Fibroblast of skin of left biceps (primary cell): Measurements from ENCODE around the gene MTFMT.
A peak's percentile ranks its signal among the peaks of the same experiment; 100 is the strongest.
"Not testable (repeated sequence)": the region's sequence is repeated elsewhere in the genome, so short reads cannot be mapped to it uniquely, and the experiment has no call there.

ENCODE experiments used
- DNase-seq, 2 experiments: peaks; one replicate each; pipeline ENCODE4 v3.0.0-alpha.2; 2013; ENCODE audit warnings: low read depth in 2 of 2

The MTFMT gene

DNA sequence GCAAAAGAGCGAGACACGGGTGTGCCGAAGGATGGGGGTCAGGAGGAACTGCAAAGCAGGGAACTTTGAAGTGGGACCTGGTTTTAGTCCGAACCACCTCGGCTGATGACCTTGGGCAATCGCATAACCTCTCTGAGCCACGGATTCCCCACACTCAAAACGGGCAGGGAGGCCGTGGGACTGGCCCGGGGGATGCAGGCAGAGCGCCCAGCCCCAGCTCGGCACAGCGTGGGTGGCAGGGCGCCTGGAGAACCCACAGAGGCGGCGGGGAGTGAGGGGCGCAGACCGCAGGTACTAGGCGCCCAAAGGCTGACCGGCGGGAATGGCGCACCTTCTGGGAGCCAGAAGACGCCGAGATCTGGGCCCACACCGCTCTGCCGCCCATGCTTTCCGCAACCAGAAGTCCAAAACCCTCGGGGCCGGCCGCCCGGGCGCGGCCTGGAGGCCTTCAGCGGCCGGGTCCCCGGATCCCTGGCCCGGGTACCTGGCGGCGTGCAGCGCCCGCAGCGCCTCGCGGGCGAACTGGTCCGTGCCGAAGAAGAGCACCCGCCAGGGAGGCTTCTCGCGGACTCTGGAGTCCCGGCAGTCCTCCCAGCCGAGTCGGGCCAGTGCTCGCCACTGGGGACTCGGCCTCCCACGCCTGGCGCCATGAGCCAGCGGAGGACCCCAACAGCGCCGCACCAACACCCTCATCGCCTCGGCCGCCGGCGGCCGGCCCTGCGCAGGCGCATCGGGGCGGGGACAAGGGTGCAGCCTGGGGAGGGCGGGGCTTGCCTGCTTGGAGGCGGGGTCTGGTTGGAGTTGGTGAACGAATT lies at the start of gene MTFMT:
TSS of gene MTFMT (minus strand) at position 719 of the 815 bp plus-strand sequence. CDS start at position 693, 26 bp downstream.
- peak; percentile 33 to 47 for DNase-seq

DNA sequence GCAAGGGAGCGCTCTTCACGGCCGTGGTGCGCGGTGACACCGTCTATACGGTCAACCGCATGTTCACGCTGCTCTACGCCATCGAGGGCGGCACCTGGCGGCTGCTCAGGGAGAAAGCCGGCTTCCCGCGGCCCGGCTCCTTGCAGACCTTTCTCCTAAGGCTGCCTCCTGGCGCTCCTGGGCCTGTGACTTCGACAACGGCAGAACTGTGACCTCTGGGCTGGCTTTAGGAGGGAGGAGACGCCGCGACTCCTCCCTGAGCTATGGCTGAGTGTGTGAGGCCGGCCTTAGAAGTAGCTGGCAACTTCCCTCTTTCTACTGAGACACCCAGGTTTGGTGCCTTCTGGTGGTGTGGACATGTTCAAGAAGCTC lies 48.5 kb upstream of the MTFMT start:
- DNase-seq, result no peak

DNA sequence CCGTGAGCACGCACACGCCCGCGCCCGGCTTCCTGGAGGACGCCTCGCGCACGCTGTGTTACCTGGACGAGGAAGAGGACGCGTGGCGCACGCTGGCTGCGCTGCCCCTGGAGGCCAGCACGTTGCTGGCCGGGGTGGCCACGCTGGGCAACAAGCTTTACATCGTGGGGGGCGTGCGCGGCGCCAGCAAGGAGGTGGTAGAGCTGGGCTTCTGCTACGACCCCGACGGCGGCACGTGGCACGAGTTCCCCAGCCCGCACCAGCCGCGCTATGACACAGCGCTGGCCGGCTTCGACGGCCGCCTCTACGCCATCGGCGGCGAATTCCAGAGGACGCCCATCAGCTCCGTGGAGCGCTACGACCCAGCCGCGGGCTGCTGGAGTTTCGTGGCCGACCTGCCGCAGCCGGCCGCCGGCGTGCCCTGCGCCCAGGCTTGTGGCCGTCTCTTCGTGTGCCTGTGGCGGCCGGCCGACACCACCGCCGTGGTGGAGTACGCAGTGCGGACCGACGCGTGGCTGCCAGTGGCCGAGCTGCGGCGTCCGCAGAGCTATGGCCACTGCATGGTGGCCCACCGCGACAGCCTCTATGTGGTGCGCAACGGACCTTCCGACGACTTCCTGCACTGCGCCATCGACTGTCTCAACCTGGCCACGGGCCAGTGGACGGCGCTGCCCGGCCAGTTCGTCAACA lies 48.0 kb upstream of the MTFMT start:
- no peak for DNase-seq

DNA sequence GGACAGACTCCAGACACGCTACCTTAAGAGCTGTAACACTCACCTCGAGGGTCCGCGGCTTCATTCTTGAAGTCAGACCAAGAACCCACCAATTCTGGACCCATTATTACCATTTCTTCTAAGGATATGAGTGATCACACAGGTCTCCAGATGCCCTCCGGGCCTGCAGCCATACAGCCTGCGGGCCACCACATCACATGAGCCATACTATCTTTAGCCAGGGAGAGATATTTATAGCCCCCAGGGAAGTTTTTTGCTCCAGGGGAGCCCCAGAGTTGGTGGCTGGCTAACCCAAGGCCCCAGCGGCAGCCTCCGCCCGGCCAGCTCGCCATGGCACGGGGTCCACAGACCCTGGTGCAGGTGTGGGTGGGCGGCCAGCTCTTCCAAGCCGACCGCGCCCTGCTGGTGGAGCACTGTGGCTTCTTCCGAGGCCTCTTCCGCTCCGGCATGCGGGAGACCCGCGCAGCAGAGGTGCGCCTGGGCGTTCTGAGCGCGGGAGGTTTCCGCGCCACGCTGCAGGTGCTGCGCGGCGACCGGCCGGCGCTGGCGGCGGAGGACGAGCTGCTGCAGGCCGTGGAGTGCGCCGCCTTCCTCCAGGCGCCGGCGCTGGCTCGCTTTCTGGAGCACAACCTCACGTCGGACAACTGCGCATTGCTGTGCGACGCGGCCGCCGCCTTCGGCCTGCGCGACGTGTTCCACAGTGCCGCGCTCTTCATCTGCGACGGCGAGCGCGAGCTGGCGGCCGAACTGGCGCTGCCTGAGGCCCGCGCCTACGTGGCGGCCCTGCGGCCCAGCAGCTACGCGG lies 47.2 kb upstream of the MTFMT start, which contains the start of gene KBTBD13:
TSS of gene KBTBD13 (plus strand) at position 261 of the 805 bp plus-strand sequence. CDS start at position 331, 70 bp downstream.
- DNase-seq, result no peak

DNA sequence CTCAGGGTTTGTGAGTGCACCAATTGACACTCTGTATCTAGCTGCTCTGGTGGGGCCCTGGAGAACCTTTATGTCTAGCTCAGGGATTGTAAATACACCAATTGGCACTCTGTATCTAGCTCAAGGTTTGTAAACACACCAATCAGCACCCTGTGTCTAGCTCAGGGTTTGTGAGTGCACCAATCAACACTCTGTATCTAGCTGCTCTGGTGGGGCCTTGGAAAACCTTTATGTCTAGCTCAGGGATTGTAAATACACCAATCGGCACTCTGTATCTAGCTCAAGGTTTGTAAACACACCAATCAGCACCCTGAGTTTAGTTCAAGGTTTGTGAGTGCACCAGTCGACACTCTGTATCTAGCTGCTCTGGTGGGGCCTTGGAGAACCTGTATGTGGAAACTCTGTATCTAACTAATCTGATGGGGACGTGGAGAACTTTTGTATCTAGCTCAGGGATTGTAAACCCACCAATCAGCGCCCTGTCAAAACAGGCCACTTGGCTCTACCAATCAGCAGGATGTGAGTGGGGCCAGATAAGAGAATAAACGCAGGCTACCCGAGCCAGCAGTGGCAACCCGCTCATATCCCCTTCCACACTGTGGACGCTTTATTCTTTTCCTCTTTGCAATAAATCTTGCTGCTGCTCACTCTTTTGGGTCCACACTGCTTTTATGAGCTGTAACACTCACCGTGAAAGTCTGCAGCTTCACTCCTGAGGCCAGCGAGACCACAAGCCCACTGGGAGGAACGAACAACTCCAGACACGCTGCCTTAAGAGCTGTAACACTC lies 46.4 kb upstream of the MTFMT start:
- DNase-seq, result not testable (repeated sequence)

DNA sequence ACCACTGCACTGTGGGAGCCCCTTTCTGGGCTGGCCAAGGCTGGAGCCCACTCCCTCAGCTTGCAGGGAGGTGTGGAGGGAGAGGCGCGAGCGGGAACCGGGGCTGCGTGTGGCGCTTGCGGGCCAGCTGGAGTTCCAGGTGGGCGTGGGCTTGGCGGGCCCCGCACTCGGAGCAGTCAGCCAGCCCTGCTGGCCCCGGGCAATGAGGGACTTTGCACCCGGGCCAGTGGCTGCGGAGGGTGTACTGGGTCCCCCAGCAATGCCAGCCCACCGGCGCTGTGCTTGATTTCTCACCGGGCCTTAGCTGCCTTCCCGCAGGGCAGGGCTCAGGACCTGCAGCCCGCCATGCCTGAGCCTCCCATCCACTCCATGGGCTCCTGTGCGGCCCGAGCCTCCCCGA lies 45.5 kb upstream of the MTFMT start:
- DNase-seq, result not testable (repeated sequence)

DNA sequence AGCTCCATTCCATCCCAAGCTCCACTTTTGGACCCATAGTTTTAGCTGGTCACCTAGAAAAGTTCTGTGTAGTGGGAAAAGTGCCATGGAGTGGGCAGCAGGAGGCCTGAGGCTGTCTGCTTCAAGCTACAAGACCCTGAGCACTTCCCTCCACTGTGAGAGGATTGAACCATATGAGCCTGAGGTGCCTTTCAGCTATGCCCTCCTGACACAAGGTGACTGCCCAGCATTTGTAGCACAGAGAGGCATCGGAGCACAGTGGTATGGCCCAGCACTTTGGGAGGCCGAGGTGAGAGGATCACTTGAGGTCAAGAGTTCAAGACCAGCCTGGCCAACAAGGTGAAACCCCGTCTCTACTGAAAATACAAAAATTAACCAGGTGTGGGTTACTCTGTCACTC lies 43.2 kb upstream of the MTFMT start:
- DNase-seq, result no peak

DNA sequence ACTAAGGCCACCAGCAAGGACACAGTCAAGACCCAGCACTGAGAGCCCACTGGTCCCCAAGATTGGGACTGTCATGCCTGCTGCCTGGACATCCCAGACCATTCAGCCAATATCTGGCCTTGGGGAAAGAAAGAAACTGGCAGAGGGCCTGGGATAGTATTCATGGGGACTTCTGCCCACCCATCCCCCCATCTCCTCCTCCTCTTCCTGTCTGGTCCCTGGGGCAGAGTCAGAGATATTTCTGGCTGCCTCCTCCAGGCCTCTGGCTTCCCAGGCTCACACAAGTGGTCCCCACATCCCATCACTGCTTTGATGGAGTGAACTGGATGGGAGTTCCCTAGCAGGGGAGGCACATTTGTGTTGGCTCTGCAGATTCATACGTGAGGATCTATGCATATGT lies 42.6 kb upstream of the MTFMT start:
- DNase-seq, result no peak

DNA sequence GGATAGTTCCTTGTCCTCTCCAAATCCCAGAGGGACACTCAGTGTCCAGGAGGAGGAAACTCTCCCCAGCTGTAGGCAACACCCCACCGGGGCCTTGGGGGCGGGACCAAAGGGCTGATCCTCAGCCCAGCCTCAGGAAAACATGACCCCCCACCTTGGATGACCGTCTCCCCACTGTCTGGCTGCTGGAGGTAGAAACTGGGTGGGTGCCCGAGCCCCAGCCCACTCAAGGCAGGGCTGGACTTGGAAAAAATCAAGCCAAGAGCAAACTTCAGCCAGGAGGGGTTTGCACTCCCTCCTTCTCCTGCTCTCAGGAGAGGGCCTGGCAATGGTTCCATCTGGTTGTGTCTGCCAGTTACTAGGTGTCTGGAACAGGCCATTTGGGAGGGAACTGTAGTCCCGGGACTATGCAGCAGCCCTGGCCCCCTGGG lies 42.0 kb upstream of the MTFMT start:
- DNase-seq, result no peak

DNA sequence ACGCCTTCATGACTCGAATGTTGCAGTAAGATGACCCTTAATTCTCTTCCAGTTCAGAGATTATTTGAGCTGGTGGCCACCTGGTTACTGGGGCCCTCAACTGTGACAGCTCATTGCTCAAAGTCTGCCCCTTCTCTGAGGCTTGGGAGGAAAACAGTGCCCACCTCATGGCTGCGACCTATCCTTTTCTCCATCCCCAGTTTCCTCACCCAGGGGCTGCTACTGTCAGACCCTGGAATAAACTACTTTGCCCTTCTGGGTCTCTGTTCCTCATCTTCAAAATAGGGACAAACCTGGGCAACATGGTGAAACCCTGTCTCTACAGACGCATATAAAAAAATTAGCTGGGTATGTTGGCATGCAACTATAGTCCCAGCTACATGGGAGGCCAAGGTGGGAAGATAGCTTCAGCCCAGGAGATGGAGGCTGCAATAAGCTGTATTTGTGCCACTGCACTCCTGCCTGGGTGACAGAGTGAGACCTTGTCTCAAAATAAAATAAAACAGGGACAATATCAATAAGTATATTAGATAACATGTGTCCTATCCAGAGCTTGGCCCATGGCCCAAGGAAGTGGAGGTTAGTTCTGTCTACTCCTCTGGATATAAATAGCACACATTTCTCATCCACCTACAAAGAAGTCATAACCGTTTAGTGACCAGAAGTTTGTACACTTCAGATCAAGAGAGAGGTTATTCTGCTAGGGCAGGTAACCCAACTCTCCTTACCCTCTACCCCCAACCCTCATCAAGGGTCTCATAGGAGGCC lies 40.5 kb upstream of the MTFMT start:
- DNase-seq, result no peak

DNA sequence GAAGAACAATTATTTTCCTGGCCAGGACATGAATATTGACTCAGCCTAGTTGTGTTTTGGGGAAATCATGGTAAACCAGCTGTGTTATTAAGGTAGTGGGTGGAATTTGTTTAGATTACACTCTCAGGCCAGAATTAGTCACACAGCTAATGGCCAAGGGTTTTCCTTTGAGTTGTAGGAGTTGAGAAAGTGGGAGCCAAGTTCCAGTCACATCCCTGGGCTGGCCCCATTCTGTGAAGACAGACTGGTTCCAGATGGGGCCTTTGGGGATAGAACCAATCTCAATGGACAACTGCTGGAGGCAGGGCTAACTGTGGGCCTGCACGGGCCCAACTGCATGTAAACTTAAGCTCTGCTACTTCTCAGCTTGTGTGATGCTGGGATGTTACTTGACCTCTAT lies 39.7 kb upstream of the MTFMT start:
- peak; percentile 39 to 53 for DNase-seq

DNA sequence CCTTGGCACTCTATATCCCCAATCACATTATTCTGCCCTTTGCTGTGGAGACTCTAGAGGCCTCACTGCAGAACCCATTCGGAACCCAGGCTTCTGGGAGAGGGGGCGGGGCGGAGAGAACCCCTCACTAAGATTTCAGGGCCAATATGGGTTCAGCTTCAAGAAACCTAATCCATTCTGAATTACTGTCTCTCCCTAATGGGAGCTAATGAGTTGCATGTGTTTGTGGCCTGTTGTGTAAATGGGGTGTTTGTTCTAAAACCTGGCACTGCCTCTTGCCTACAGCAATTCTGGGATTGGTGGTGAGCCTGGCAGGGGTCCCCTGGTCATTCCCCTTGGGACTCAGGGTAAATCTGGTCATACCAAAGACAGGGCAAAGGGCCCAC lies 39.0 kb upstream of the MTFMT start:
- no peak for DNase-seq

DNA sequence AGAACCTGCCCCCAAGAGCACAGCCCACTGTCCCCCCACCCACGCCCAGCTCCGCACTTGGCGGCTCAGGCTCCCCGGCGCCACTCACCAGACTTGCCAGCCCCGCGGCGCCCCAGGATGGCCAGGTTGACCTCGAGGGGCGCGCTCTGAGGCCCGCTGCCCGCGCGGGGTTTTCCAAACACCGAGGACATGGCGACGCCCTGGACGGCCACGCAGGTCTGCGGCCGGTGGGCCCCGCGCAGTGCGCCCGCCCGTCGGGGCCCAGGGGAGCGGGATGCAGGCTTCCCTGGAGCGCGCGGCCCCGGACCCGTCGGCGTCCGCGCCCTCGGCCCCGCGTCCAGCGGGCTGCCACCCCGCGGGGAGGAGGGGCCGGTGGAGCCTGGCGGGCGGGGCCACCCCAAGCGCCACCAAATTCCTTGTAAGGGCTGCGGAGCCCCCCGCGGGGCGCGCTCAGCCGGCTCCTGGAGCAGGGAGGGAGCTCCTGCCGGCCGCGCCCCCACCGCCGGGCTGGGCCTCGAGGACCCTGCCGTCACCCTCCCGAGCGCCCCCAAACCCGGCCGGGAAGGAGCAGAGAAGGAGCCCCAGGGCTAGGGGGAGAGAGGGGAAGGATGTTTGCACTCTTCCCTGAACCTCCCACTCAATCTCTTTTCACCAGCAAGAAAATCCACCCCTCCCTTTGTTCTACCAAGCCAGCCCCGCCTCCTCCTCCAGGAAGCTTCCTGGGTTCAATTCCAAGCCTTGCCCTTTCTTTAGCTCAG lies 38.4 kb upstream of the MTFMT start, which contains the start of gene RASL12:
TSS of gene RASL12 (minus strand) at position 347 of the 758 bp plus-strand sequence. CDS start at position 191, 156 bp downstream.
- DNase-seq, result no peak

DNA sequence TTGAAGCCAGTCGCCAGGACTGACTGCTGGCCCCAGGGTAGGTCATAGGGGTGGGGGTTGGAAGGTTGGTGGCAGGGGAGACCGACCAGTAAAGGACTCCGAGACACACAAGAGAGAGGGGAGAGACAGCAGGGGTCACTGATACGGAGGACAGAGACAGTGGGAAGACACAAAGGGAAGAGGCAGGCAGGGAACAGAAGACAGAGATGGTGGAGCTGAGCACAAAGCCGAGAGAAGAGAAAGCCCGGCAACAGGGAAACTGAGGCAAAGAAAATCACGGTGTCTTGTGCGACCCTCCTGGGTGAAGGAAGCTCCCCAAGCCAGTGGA lies 37.8 kb upstream of the MTFMT start:
- DNase-seq, result no peak

DNA sequence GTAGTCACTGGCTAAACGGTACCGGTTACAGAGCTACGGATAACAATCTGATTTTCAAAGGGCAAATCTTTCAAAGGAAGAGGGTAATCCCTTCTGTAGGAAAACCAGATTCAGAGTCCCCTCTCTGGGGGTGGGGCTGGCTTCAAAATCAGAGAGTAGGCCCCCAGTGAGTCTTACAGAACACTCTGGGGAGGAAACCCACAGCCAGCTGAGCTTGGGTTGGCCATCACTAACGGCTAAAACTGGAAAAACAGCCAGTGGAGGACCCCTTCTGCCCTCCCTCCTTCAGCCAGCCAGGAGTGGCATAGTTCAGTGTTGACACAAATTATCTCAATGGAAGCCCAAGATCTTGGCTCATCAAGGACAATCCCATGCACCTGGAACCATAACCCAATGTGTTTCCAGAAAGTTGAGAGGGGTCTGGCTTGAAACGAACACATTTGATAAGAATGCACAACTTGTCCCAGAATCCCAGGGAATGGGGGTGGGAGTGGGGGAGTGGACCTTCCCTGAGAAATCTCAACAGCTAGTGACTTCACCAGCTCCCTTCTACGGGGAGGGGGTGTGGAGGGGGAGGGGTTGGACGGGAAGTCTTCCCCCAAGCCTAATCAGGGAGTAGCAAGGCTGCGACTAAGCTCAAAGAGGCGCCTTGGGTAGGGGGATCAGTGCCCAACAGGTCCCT lies 37.3 kb upstream of the MTFMT start:
- DNase-seq, result no peak

DNA sequence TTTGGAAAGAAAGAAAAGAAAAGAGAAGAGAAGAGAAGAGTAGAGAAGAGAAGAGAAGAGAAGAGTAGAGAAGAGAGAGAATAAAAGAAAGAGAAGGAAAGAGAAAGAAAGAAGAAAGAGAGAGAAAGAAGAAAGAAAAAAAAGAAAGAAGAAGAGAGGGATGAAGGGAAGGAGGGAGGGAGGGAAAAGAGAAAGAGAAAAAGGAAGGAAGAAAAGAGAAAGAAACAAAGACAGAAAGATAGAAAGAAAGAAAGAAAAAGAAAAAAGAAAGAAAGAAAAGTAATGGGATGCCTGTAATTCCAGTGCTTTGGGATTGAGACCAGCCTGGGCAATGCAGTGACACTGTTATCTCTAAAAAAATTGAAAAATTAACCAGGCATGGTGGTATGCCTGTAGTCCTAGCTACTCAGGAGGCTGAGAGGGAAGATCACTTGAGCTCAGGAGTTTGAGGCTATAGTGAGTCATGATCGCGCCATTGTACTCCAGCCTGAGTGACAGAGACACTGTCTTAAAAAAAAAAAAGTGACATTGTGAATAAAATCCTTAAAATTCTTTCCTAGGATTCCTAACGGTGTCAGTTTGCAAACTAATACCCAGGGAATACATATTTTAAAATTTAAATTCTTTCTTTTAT lies 36.7 kb upstream of the MTFMT start:
- DNase-seq, result no peak

DNA sequence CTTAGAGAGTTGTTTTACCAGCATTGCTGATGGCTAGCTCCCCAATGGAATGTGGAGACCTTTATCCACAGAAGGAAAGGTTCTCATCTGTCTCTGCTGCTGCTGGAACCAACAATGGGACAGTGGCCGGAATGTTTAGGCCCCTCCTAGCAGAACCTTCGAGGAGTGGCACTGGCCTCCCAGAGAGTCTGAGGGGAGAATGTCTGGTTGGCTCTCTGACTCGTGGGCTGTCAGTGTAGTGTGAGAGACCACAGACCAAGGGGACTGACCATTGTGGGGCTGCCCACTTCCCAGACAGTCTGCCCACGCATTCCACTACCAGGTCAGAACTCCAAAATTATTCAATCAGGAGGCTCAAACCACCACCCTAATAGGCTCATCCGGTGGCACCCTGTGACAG lies 33.3 kb upstream of the MTFMT start:
- DNase-seq, result no peak

DNA sequence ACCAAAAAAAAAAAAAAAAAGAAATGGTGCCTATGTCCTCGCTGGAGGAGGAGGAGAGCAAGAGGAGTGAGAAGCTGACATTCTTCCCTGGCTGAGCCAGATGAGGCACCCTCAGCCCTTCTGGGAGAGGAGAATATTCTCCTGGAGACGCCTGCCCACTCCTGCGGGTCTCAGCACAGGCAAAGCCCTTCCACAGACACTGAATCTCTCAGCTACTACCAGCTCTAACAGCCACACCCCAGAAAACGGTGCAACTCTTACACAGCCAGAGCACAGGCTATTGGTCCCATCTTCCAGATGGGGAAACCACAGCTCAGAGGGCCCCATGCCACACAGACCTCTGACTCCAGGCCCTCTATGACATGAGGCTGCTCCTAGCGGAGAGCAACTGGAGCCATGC lies 32.6 kb upstream of the MTFMT start:
- no peak for DNase-seq
